Subcutaneous adipose tissue (tissue), 4 donors: ENCODE data around the gene CYP3A4. TPM values are rescaled to one million over a fixed set of nuclear protein-coding genes. Genes with fewer than 3 reads are reported as not detected.

Source experiments
- total RNA-seq, 4 donors: library from RNA; depleted of rRNA; stranded (reverse); fragments of >200 nt; gene quantifications; one replicate each; pipeline ENCODE4 v1.1.0, GENCODE V29; 2016
- TF ChIP-seq, protein P1 (sequence below): fragments of 450-650 bp; IDR thresholded peaks from one replicate; pipeline ENCODE4 v1.5.1; 2016; ENCODE audit warnings: low read depth, mild to moderate bottlenecking, control low read depth, antibody characterized with exemption, moderate library complexity

CYP3A4 gene
- total RNA-seq, 4 donors from 2014 or later, result 0.34 to 1.3 TPM; not detected in 2

GRCh38 chr7:99729486-99730237, 54.3 kb downstream of the CYP3A4 start:
- TF ChIP-seq, protein P1, sequence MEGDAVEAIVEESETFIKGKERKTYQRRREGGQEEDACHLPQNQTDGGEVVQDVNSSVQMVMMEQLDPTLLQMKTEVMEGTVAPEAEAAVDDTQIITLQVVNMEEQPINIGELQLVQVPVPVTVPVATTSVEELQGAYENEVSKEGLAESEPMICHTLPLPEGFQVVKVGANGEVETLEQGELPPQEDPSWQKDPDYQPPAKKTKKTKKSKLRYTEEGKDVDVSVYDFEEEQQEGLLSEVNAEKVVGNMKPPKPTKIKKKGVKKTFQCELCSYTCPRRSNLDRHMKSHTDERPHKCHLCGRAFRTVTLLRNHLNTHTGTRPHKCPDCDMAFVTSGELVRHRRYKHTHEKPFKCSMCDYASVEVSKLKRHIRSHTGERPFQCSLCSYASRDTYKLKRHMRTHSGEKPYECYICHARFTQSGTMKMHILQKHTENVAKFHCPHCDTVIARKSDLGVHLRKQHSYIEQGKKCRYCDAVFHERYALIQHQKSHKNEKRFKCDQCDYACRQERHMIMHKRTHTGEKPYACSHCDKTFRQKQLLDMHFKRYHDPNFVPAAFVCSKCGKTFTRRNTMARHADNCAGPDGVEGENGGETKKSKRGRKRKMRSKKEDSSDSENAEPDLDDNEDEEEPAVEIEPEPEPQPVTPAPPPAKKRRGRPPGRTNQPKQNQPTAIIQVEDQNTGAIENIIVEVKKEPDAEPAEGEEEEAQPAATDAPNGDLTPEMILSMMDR, result no peak

- TF ChIP-seq, protein P1, result no peak
These were observed 55.4 kb downstream of the CYP3A4 start for GRCh38 chr7:99728615-99729014.

DNA sequence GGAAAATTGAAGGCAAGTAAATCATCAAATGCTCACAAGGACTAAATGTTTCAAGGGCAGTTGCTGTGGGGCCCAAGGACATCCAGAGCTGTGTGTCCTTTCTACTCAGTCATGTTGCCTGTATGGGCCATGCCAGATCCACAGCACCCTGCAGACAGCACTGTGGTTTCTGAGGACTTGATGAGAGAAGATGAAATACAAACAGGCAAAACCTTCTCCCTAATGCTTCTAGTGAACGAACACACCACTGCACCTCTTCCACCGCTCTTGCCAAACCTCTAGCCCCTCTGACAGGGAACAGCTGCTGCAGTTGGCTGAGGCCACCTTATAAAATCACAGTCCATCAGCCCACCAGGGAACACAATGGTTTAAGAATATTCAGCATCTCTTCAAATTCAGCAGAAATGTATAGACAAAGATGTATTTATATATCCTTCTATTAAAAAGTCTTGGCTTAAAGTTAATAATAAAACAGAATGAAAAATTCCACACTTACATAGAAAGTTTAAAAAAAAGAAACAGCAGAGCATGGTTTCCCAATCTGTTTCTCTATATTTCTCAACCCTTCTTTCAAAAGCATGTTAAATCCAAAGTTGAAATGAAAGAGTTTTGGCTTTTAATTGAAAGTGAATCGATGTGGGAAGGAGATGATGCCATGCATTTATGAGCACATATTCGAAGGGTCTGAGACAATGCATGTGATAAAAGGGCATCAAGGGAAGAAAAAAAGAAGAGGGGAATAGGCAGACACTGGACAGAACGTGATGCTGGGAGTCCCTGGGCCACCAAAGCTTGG, 63.0 kb downstream of the CYP3A4 start:
- TF ChIP-seq, protein P1, result no peak

- TF ChIP-seq, protein P1, result no peak
These were observed 63.8 kb downstream of the CYP3A4 start for GRCh38 chr7:99719996-99720769.

GRCh38 chr7:99713995-99714570, 69.9 kb downstream of the CYP3A4 start:
- TF ChIP-seq, protein P1, result no peak

DNA sequence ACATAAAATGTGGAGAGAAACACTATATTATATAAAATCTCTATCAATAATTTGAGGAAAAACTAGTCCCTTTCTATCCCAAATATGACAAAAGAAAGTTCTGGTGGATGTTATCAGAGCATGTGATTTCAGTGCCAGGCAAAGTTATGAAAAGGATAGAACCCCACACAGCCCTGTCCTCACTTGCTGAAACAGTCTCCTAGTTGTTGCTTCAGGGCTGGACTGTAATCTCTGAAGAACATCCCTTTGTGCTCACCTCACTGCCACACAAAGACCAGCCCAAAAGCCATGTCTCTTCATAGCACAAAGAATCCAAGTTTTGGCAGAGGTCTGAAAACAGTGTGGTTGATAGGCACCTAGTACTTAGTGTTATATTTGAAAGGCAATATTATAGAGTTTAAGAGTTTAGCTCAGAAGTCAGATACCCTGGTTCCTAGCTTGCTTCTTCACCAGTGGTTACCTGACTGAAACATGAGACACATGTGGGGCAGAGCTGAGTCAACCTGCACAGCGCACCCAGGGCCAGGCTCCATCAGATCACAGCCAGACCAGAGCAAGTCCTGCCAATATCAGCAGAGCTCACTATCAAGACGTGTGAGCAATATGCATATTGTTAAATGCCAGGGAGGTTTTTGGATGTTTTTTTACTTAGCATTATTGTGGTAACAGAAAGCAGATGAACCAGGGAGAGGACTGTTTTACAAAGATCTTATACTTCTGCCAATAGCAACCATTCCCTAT, 74.0 kb downstream of the CYP3A4 start:
- TF ChIP-seq, protein P1, result no peak
